Measurements from ENCODE around the gene CEBPZ. TPM values are rescaled to one million over a fixed set of nuclear protein-coding genes. Genes with fewer than 3 reads are reported as not detected.
"Not testable (repeated sequence)": the region's sequence is repeated elsewhere in the genome, so short reads cannot be mapped to it uniquely, and the experiment has no call there.

The CEBPZ gene
- total RNA-seq, 6 donors from 2014 or later = 13.5 to 58.7 (median 42.5) TPM

DNA sequence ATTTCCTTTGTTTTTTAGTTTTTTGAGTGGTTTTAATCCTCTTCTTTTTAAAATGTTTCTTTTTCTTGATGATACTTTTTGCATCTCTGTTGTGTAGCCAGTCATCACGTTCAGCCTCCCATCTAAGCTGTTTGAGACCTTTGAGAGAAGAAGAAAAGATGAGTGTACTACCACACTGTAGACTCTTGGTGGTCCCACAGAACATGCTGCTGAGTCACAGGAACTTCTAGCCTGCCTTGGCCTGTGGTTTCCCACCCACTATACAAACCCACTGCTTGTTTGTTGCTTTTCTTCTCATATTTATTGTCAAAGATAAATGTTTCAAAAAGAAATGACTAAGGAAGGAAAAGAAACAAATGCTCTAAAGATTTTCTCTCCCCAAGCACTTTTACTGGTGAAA lies 29.6 kb downstream of the CEBPZ start:
- DNase-seq = no peak
- 70 to 74% methylated on average over 1 of the region's 1 CpG for WGBS, 2 donors
- H3K27ac ChIP-seq = no peak overlapping the region
- no peak for ATAC-seq (ENCODE audit: low FRiP score in 2 of 2)
- peaks cover 7 to 17% (median 13%) of the 10 kb centered on the region in 4 donors for H3K4me1 ChIP-seq
- H3K36me3 ChIP-seq = peaks cover 4 to 69% (median 40%) of the 10 kb centered on the region in 4 donors
- no peak overlapping the region for H3K4me3 ChIP-seq
- H3K9me3 ChIP-seq = no peaks in the 10 kb centered on the region
- no peak for TF ChIP-seq EP300 (IDR thresholded peaks at IDR 0.05)
- TF ChIP-seq POLR2AphosphoS5 (IDR thresholded peaks at IDR 0.05) = no peak
- TF ChIP-seq, protein P1, sequence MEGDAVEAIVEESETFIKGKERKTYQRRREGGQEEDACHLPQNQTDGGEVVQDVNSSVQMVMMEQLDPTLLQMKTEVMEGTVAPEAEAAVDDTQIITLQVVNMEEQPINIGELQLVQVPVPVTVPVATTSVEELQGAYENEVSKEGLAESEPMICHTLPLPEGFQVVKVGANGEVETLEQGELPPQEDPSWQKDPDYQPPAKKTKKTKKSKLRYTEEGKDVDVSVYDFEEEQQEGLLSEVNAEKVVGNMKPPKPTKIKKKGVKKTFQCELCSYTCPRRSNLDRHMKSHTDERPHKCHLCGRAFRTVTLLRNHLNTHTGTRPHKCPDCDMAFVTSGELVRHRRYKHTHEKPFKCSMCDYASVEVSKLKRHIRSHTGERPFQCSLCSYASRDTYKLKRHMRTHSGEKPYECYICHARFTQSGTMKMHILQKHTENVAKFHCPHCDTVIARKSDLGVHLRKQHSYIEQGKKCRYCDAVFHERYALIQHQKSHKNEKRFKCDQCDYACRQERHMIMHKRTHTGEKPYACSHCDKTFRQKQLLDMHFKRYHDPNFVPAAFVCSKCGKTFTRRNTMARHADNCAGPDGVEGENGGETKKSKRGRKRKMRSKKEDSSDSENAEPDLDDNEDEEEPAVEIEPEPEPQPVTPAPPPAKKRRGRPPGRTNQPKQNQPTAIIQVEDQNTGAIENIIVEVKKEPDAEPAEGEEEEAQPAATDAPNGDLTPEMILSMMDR (IDR thresholded peaks at IDR 0.05) = no peak
- no peak for TF ChIP-seq POLR2A (IDR thresholded peaks at IDR 0.05)
- H3K27me3 ChIP-seq = no peaks in the 10 kb centered on the region

DNA sequence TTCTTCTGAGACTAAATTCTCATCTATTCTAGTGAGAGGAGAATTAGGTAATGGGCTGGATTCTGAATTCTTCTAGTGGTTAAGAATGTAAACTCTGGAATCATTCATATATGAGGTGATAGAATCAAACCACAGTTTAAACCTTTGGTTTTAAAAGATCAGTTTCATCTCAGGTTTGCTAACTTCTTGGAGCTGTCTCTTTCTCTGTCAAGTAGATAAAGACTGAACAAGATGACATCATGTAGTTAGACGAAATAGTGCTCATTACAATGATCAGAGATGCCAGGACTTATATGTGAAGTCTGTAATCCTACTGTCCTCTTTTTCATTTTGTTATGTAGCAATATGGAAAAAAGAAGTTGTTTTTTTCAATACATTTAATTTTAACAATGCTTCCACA lies 30.2 kb downstream of the CEBPZ start:
- DNase-seq = no peak
- H3K9me3 ChIP-seq = no peaks in the 10 kb centered on the region
- H3K4me1 ChIP-seq = peaks cover 7 to 17% (median 13%) of the 10 kb centered on the region in 4 donors
- WGBS, 2 donors = 81 to 98% methylated on average over 1 of the region's 1 CpG
- TF ChIP-seq POLR2AphosphoS5 (IDR thresholded peaks at IDR 0.05) (no peak), EP300 (IDR thresholded peaks at IDR 0.05) (no peak), POLR2A (IDR thresholded peaks at IDR 0.05) (no peak)
- TF ChIP-seq, protein P1 (IDR thresholded peaks at IDR 0.05) = no peak
- H3K4me3 ChIP-seq = no peak overlapping the region
- H3K27ac ChIP-seq = no peak overlapping the region
- H3K36me3 ChIP-seq = peaks cover 4 to 64% (median 36%) of the 10 kb centered on the region in 4 donors
- ATAC-seq (ENCODE audit: low FRiP score in 2 of 2) = no peak
- no peaks in the 10 kb centered on the region for H3K27me3 ChIP-seq

DNA sequence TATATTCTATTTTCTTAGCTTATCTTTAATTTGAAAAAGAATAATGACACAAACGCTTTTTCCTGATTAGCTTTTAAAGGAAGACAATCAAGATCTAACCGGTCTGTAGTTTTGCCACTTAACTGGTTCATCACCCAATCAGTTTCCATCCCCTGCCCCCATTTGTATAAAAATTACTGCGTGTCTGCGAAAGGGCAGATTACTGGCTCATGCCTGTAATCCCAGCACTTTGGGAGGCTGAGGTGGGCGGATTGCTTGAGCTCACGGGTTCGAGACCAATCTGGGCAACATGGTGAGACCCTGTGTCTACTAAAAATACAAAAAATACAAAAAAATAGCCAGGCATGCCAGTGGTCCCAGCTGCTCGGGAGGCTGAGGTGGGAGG lies 32.7 kb downstream of the CEBPZ start:
- Histone ChIP-seq H3K27me3 (no peaks in the 10 kb centered on the region), H3K4me1 (peaks cover 7 to 17% (median 13%) of the 10 kb centered on the region in 4 donors), H3K27ac (no peak overlapping the region), H3K9me3 (no peaks in the 10 kb centered on the region), H3K36me3 (peaks cover 1 to 39% (median 19%) of the 10 kb centered on the region in 4 donors), H3K4me3 (no peak overlapping the region)
- 80 to 86% methylated on average over 8 of the region's 8 CpGs for WGBS, 2 donors
- no peak for ATAC-seq (ENCODE audit: low FRiP score in 2 of 2)
- TF ChIP-seq, protein P1 (IDR thresholded peaks at IDR 0.05) = no peak
- no peak for TF ChIP-seq EP300 (IDR thresholded peaks at IDR 0.05)
- TF ChIP-seq POLR2A (IDR thresholded peaks at IDR 0.05) = no peak
- no peak for TF ChIP-seq POLR2AphosphoS5 (IDR thresholded peaks at IDR 0.05)
- no peak for DNase-seq

DNA sequence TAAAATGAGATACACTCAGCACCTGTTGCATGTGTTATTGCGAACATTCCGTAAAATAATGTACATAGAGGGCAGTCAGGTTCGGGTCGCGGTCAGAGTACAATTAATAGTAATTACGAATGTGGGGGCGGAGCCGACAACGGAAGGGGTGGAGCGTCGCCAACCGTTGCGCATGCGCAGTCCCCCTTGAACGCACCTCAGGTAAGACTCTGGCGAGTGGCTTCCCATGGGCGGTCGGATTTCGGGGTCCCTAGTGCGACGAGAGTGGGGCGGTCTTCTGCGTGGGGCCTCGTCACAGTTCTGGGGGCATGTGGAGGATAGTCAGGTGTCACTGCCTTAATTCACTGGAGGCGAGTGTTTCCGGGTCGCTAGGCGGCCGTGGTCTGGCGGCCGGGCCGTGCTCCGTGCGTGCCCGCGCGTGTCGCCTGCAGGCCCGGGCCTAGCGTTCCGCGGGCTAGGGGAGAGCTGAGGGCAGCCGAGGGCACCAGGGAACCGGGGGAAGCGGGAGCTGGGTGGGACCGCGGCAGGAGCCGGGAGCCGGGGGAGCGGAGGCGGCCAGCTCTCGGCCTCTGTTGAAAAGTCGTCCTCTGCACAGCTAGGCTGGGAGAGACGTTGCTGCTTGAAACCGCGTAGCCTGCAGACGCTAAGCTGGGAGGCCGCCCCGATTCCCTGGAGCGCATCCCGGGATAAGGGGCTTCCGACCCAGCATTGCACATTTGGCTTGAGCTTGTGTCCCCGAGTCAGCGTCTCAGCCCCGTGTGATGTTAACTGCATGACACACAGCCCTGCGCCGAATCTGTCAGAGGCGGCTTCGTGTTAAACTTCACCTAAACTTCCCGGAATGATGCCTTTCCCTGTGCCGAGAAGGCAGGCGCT lies 34.8 kb downstream of the CEBPZ start, which contains the start of gene CEBPZOS:
Gene CEBPZOS, plus strand, starts transcription at position 177 of the 876 bp plus-strand sequence. CDS start 3,209 bp downstream, outside the sequence.
- peak; percentile 91 to 96 for ATAC-seq (ENCODE audit: low FRiP score in 2 of 2)
- WGBS, 2 donors = 1% methylated on average over 32 to 36 of the region's 72 CpGs
- no peak for TF ChIP-seq EP300 (IDR thresholded peaks at IDR 0.05)
- peak in 3 of 4 donors; percentile 80 to 90 (median 88) for TF ChIP-seq POLR2A (IDR thresholded peaks at IDR 0.05)
- peak; percentile 85 to 94 for TF ChIP-seq POLR2AphosphoS5 (IDR thresholded peaks at IDR 0.05)
- TF ChIP-seq, protein P1 (IDR thresholded peaks at IDR 0.05) = peak in 2 of 6 experiments; percentile 5 to 43

DNA sequence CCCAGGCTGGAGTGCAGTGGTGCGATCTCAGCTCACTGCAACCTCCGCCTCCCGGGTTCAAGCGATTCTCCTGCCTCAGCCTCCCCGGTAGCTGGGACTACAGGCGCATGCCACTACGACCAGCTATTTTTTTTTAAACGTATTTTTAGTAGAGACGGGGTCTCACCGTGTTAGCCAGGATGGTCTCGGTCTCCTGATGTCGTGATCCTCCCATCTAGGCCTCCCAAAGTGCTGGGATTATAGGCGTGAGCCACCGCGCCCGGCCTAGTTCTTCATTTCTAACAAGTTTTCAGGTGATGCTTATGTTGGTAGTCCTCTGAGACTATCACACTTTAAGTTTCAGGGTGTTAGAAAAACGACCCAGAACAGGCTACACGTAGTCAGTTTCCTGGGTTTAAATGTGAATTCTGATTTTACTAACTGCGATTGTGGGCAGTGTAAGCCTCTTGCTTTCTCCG lies 35.5 kb downstream of the CEBPZ start:
- not testable (repeated sequence) for H3K9me3 ChIP-seq; ATAC-seq (ENCODE audit: low FRiP score in 2 of 2); DNase-seq; H3K27me3 ChIP-seq
- peaks cover 7 to 17% (median 13%) of the 10 kb centered on the region in 4 donors for H3K4me1 ChIP-seq
- peak overlapping the region; percentile 91 to 95 (median 94) for H3K27ac ChIP-seq
- peaks cover 0 to 12% (median 3%) of the 10 kb centered on the region in 4 donors for H3K36me3 ChIP-seq
- H3K4me3 ChIP-seq = peak overlapping the region; percentile 52 to 88 (median 76)
- 84 to 85% methylated on average over 20 of the region's 20 CpGs for WGBS, 2 donors

More for the DNA sequence above, 34.8 kb downstream of the CEBPZ start, which contains the start of gene CEBPZOS:
- Histone ChIP-seq H3K4me3 (peak within 1 kb of the TSS; percentile 52 to 88 (median 76)), H3K9me3 (no peaks in the 10 kb centered on the region), H3K27me3 (no peaks in the 10 kb centered on the region), H3K27ac (peak within 1 kb of the TSS; percentile 91 to 95 (median 94)), H3K36me3 (peaks cover 0 to 18% (median 5%) of the 10 kb centered on the region in 4 donors), H3K4me1 (peaks cover 7 to 17% (median 13%) of the 10 kb centered on the region in 4 donors)
- peak; percentile 87 to 97 for DNase-seq

Measured in upper lobe of left lung (tissue), 6 donors.